Measurements from ENCODE around the gene VPS52.

- TF ChIP-seq CTCF (conservative IDR thresholded peaks at IDR 0.05): no peak
- TF ChIP-seq ZFX (IDR thresholded peaks at IDR 0.05): peak; percentile 37; the same call in 1 of the 2 replicates
Measured at GRCh38 chr6:33204415-33205190, 67.1 kb downstream of the VPS52 start, which contains the start of gene HSD17B8.

Data from C4-2B (cell line).